Kidney epithelial cell (primary cell): ENCODE results near the gene TFCP2L1. TPM values are rescaled to one million over a fixed set of nuclear protein-coding genes. Genes with fewer than 3 reads are reported as not detected.

ENCODE experiments used
- DNase-seq: peaks from one replicate; pipeline ENCODE4 v3.0.0-alpha.2; 2010; ENCODE audit warnings: low read depth
- H3K27me3 ChIP-seq: 2 replicates; pipeline ENCODE4 v1.6.0; 2011; ENCODE audit warnings: low read length; ENCODE audit not compliant: control insufficient read depth, insufficient read depth
- H3K36me3 ChIP-seq: 2 replicates; pipeline ENCODE4 v1.5.1; 2011; ENCODE audit warnings: low read length; ENCODE audit not compliant: control insufficient read depth, insufficient read depth
- H3K4me3 ChIP-seq: 2 replicates; pipeline ENCODE4 v1.5.1; 2011; ENCODE audit warnings: low read depth, mild to moderate bottlenecking, control low read depth, low read length
- total RNA-seq: library from RNA; depleted of rRNA; stranded (reverse); fragments of >200 nt; gene quantifications from 2 replicates; pipeline ENCODE4 v1.2.3, GENCODE V29; 2015
- TF ChIP-seq, protein P1 (sequence below): IDR thresholded peaks from 2 replicates; pipeline ENCODE4 v1.5.1; 2011; ENCODE audit warnings: mild to moderate bottlenecking, moderate library complexity, low read length, control low read depth, inconsistent platforms; ENCODE audit not compliant: insufficient read depth, poor library complexity, severe bottlenecking

The TFCP2L1 gene
- total RNA-seq, 1 donor from 2014 or later = 4.5 TPM

DNA sequence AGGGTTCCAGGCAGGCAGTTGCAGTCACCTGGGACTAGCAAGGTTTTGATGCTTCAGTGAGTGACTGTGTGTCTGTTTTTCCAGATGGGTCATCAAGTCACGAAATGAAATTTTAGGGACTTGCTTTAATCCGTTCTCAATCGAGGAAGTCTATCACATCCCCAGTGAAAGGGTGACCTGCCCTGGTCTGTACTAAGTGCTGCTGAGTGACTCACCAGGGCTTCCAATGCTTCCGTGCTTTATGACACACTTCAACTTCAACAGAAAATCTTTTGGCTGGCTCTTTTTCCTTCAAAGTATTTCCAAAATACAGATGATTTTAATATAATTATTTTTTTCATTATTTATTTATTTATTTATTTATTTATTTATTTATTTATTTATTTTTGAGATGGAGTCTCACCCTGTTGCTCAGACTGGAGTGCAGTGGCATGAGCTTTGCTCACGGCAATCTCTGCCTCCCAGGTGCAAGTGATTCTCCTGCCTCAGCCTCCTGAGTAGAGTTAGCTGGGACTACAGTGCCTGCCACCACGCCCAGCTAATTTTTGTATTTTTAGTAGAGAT is 18.4 kb downstream of the TFCP2L1 start:
- Histone ChIP-seq H3K36me3 (no peaks in the 10 kb centered on the region), H3K4me3 (no peak overlapping the region), H3K27me3 (no peaks in the 10 kb centered on the region)
- no peak for DNase-seq
- TF ChIP-seq, protein P1, sequence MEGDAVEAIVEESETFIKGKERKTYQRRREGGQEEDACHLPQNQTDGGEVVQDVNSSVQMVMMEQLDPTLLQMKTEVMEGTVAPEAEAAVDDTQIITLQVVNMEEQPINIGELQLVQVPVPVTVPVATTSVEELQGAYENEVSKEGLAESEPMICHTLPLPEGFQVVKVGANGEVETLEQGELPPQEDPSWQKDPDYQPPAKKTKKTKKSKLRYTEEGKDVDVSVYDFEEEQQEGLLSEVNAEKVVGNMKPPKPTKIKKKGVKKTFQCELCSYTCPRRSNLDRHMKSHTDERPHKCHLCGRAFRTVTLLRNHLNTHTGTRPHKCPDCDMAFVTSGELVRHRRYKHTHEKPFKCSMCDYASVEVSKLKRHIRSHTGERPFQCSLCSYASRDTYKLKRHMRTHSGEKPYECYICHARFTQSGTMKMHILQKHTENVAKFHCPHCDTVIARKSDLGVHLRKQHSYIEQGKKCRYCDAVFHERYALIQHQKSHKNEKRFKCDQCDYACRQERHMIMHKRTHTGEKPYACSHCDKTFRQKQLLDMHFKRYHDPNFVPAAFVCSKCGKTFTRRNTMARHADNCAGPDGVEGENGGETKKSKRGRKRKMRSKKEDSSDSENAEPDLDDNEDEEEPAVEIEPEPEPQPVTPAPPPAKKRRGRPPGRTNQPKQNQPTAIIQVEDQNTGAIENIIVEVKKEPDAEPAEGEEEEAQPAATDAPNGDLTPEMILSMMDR = no peak

GRCh38 chr2:121263996-121264715 is 20.8 kb downstream of the TFCP2L1 start:
- Histone ChIP-seq H3K36me3 (no peaks in the 10 kb centered on the region), H3K27me3 (no peaks in the 10 kb centered on the region), H3K4me3 (no peak overlapping the region)
- TF ChIP-seq, protein P1 = no peak
- DNase-seq = no peak

- DNase-seq = no peak
- no peak overlapping the region for H3K4me3 ChIP-seq
- H3K27me3 ChIP-seq = no peaks in the 10 kb centered on the region
- H3K36me3 ChIP-seq = no peaks in the 10 kb centered on the region
- TF ChIP-seq, protein P1 = no peak
These were observed 24.4 kb downstream of the TFCP2L1 start for GRCh38 chr2:121260370-121261154.

GRCh38 chr2:121258051-121258450 is 27.0 kb downstream of the TFCP2L1 start:
- Histone ChIP-seq H3K36me3 (no peaks in the 10 kb centered on the region), H3K4me3 (no peak overlapping the region), H3K27me3 (no peaks in the 10 kb centered on the region)
- no peak for DNase-seq
- TF ChIP-seq, protein P1 = no peak

DNA sequence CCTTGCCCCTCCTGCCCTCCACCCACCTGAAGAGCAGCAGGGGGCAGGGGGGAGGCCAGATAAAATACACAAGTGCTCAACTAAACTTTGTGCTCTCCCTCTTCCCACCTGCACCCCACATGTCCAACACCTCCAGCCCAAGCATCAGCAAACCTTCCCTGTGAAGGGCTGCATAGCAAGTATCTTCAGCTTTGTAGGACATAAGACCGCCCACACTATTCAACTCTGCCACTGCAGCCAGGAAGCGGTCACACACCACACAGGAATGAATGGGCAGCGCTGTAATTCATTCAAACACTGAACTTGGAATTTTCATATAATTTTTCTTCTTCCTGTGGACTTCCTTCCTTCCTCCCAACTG is 27.5 kb downstream of the TFCP2L1 start:
- Histone ChIP-seq H3K4me3 (no peak overlapping the region), H3K27me3 (no peaks in the 10 kb centered on the region), H3K36me3 (no peaks in the 10 kb centered on the region)
- no peak for DNase-seq
- TF ChIP-seq, protein P1 = no peak
